Endothelial cell of umbilical vein (primary cell): Measurements from ENCODE around the gene COG5.

Source experiments
- EZH2 ChIP-seq: IDR thresholded peaks from 2 replicates; pipeline ENCODE4 v1.6.1; 2012; ENCODE audit warnings: borderline replicate concordance, low read depth, mild to moderate bottlenecking, moderate library complexity, low read length, inconsistent platforms; ENCODE audit not compliant: severe bottlenecking
- GATA2 ChIP-seq: IDR thresholded peaks from 2 replicates; pipeline ENCODE4 v1.7.0; 2011; ENCODE audit warnings: low read depth, mild to moderate bottlenecking, moderate library complexity, mixed read lengths, low read length; ENCODE audit not compliant: insufficient read length, insufficient read depth
- JUN ChIP-seq: IDR thresholded peaks from 2 replicates; pipeline ENCODE4 v1.6.1; 2011; ENCODE audit warnings: borderline replicate concordance, low read depth; ENCODE audit not compliant: insufficient read length, insufficient read depth
- MAX ChIP-seq: IDR thresholded peaks from 2 replicates; pipeline ENCODE4 v1.6.1; 2011; ENCODE audit not compliant: insufficient read depth, insufficient read length
- MYC ChIP-seq: IDR thresholded peaks from one replicate; pipeline ENCODE4 v1.6.1; 2011; ENCODE audit warnings: mild to moderate bottlenecking, low read depth, low read length
- POLR2A ChIP-seq: IDR thresholded peaks from 2 replicates; pipeline ENCODE4 v1.6.1; 2012; ENCODE audit warnings: low read depth, mild to moderate bottlenecking, control low read depth, low read length
- POLR2AphosphoS5 ChIP-seq: IDR thresholded peaks from 2 replicates; pipeline ENCODE4 v1.6.1; 2012; ENCODE audit warnings: low read depth, mild to moderate bottlenecking, control low read depth, low read length, moderate library complexity; ENCODE audit not compliant: insufficient read depth
- TF ChIP-seq, protein P1 (sequence below), 2 donors: IDR thresholded peaks; 1 replicate in 1 of 2; 2 replicates in 1 of 2; pipeline ENCODE4 v1.5.1; 2011; ENCODE audit warnings: low read length in 2 of 2, mild to moderate bottlenecking in 2 of 2, moderate library complexity in 2 of 2, control low read depth in 1 of 2, inconsistent platforms in 1 of 2, low read depth in 1 of 2; ENCODE audit not compliant: insufficient read depth in 1 of 2; ENCODE audit errors: extremely low read depth in 1 of 2

DNA sequence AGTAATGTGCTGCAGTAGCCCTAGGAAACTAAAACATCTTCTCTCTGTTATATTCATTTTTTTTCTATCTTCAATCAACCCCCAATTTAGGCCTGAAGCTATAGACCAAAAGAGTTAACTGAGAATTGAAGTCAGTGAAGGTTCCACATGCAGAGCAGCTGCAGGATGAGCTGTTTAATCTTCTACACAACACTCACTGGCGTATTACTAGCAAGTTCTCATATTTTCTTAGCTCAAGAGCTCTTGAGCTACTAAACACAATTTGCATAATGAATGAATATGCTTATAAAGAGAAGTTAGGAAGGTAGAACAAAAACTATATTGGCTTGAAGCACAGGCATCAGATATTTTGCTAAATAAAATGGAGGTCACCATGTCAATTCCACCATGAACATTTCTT lies 135.1 kb downstream of the COG5 start:
- TF ChIP-seq, protein P1, sequence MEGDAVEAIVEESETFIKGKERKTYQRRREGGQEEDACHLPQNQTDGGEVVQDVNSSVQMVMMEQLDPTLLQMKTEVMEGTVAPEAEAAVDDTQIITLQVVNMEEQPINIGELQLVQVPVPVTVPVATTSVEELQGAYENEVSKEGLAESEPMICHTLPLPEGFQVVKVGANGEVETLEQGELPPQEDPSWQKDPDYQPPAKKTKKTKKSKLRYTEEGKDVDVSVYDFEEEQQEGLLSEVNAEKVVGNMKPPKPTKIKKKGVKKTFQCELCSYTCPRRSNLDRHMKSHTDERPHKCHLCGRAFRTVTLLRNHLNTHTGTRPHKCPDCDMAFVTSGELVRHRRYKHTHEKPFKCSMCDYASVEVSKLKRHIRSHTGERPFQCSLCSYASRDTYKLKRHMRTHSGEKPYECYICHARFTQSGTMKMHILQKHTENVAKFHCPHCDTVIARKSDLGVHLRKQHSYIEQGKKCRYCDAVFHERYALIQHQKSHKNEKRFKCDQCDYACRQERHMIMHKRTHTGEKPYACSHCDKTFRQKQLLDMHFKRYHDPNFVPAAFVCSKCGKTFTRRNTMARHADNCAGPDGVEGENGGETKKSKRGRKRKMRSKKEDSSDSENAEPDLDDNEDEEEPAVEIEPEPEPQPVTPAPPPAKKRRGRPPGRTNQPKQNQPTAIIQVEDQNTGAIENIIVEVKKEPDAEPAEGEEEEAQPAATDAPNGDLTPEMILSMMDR (IDR thresholded peaks at IDR 0.05; ENCODE audit: extremely low read depth in 1 of 2, insufficient read depth in 1 of 2, low read depth in 1 of 2, low read length in 2 of 2), result no peak
- TF ChIP-seq EZH2, result no peak
- no peak for TF ChIP-seq POLR2A
- TF ChIP-seq MAX, result no peak
- no peak for TF ChIP-seq POLR2AphosphoS5
- TF ChIP-seq JUN, result no peak
- TF ChIP-seq GATA2, result no peak
- TF ChIP-seq MYC, result no peak
